SK-N-MC (cell line): Measurements from ENCODE around the gene N4BP3.

Experiments used
- DNase-seq: peaks from one replicate; pipeline ENCODE4 v3.0.0-alpha.2; 2011; ENCODE audit warnings: low read depth, low spot score
- H3K27ac ChIP-seq: fragments of 200-600 bp; sonication (generic); 2 replicates; pipeline ENCODE4 v1.5.1; 2016; ENCODE audit warnings: mixed run types
- H3K36me3 ChIP-seq: fragments of 200-600 bp; sonication (generic); 2 replicates; pipeline ENCODE4 v1.6.1; 2017; ENCODE audit warnings: antibody characterized with exemption, low read length, mixed read lengths; ENCODE audit not compliant: insufficient read depth
- H3K4me3 ChIP-seq: fragments of 200-600 bp; sonication (generic); 2 replicates; pipeline ENCODE4 v1.5.1; 2016
- H3K9ac ChIP-seq: fragments of 200-600 bp; sonication (generic); 2 replicates; pipeline ENCODE4 v1.8.0; 2017; ENCODE audit warnings: mixed run types, mixed read lengths; ENCODE audit not compliant: insufficient read length
- H3K9me3 ChIP-seq: fragments of 200-600 bp; sonication (generic); 2 replicates; pipeline ENCODE4 v1.6.1; 2017; ENCODE audit warnings: low read depth, mild to moderate bottlenecking, antibody characterized with exemption, low read length, moderate library complexity, mixed read lengths
- EZH2 ChIP-seq: fragments of 200-600 bp; sonication (generic); IDR thresholded peaks from one replicate; pipeline ENCODE4 v1.6.1; 2017; ENCODE audit warnings: antibody characterized with exemption
- FOXP2 ChIP-seq: optimal IDR thresholded peaks from 2 replicates; pipeline ENCODE3; 2011; ENCODE audit warnings: mild to moderate bottlenecking, moderate library complexity; ENCODE audit not compliant: insufficient read depth; ENCODE audit errors: extremely low read length, control extremely low read depth
- POLR2AphosphoS5 ChIP-seq: IDR thresholded peaks from 2 replicates; pipeline ENCODE4 v1.6.1; 2012; ENCODE audit warnings: mild to moderate bottlenecking, low read depth, low read length, borderline replicate concordance

The N4BP3 gene

GRCh38 chr5:178115814-178116142 is 2.4 kb downstream of the N4BP3 start:
- Histone ChIP-seq H3K36me3 (no peaks in the 10 kb centered on the region), H3K4me3 (no peak overlapping the region), H3K9me3 (no peaks in the 10 kb centered on the region), H3K9ac (no peak overlapping the region), H3K27ac (no peak overlapping the region)
- no peak for DNase-seq
- TF ChIP-seq FOXP2 (no peak), EZH2 (no peak), POLR2AphosphoS5 (no peak)

- Histone ChIP-seq H3K9me3 (no peaks in the 10 kb centered on the region), H3K4me3 (no peak overlapping the region), H3K27ac (no peak overlapping the region), H3K9ac (no peak overlapping the region), H3K36me3 (no peaks in the 10 kb centered on the region)
- TF ChIP-seq FOXP2: no peak
- no peak for DNase-seq
Observed at GRCh38 chr5:178116143-178116885, 3.0 kb downstream of the N4BP3 start.

- Histone ChIP-seq H3K36me3 (no peaks in the 10 kb centered on the region), H3K4me3 (no peak overlapping the region), H3K9ac (no peak overlapping the region), H3K9me3 (no peaks in the 10 kb centered on the region), H3K27ac (no peak overlapping the region)
- no peak for DNase-seq
- no peak for TF ChIP-seq FOXP2
- no peak for TF ChIP-seq EZH2
- TF ChIP-seq POLR2AphosphoS5: no peak
Observed at GRCh38 chr5:178117923-178118701, 4.8 kb downstream of the N4BP3 start.

GRCh38 chr5:178119915-178120606 is 6.7 kb downstream of the N4BP3 start:
- no peak overlapping the region for H3K4me3 ChIP-seq
- no peak for TF ChIP-seq EZH2
- TF ChIP-seq FOXP2: no peak
- no peak for TF ChIP-seq POLR2AphosphoS5
- H3K27ac ChIP-seq: no peak overlapping the region
- DNase-seq: no peak
- no peak overlapping the region for H3K9ac ChIP-seq
- no peaks in the 10 kb centered on the region for H3K36me3 ChIP-seq
- no peaks in the 10 kb centered on the region for H3K9me3 ChIP-seq

- TF ChIP-seq EZH2: no peak
- H3K9ac ChIP-seq: no peak overlapping the region
- H3K36me3 ChIP-seq: no peaks in the 10 kb centered on the region
- no peak for DNase-seq
- no peaks in the 10 kb centered on the region for H3K9me3 ChIP-seq
- no peak overlapping the region for H3K27ac ChIP-seq
- peak overlapping the region; percentile 51 for H3K4me3 ChIP-seq
Observed at GRCh38 chr5:178120607-178121357, 7.5 kb downstream of the N4BP3 start.

DNA sequence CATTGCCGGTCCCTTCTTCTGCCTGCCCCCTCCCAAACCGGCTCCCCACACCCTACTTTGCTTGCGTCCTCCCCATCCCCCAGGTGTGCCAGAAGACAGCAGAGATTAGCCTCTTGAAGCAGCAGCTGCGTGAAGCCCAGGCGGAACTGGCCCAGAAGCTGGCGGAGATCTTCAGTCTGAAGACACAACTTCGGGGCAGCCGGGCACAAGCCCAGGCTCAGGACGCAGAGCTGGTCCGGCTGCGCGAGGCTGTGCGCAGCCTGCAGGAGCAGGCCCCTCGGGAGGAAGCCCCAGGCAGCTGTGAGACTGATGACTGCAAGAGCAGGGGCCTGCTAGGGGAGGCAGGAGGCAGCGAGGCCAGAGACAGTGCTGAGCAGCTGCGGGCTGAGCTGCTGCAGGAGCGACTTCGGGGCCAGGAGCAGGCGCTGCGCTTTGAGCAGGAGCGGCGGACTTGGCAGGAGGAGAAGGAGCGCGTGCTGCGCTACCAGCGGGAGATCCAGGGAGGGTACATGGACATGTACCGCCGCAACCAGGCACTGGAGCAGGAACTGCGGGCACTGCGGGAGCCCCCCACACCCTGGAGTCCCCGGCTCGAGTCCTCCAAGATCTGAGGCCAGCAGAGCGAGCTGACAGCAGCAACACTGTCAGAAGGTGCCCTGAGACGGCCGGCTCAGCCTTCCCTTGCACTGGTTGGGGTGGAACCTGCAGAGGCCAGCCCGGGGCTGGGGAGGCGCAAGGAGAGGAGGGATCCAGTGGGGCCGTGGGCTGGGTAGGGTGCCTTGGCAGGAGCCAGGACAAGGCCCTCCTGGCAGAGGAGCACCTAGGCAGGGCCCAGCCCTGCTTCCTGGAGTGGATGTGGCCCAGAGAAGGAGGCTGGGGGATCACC is 8.3 kb downstream of the N4BP3 start:
- H3K36me3 ChIP-seq: no peaks in the 10 kb centered on the region
- no peak overlapping the region for H3K27ac ChIP-seq
- TF ChIP-seq FOXP2 (no peak), EZH2 (no peak), POLR2AphosphoS5 (no peak)
- no peaks in the 10 kb centered on the region for H3K9me3 ChIP-seq
- peak overlapping the region; percentile 51 for H3K4me3 ChIP-seq
- no peak for DNase-seq
- H3K9ac ChIP-seq: no peak overlapping the region

DNA sequence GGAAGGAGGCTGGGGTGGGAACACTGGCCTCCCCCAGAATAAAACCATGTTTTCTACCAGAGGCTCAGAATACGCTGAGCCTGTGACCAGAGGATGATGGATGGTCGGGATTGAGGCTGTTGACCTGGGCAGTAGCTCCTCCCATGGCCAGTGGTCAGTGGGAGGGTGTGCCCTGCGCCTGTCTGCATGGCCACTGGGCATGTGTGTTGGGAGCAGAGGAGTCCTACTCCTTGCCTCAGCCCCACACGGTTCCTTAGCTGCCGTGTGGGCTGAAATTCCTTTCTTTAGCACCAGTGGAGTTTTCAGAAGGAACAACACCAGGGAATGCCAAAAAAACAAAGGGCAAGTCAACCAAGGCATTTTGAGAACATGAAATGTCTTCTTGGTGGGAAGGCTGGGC is 9.0 kb downstream of the N4BP3 start:
- H3K9me3 ChIP-seq: no peaks in the 10 kb centered on the region
- no peak overlapping the region for H3K9ac ChIP-seq
- TF ChIP-seq FOXP2: no peak
- no peak for TF ChIP-seq EZH2
- no peaks in the 10 kb centered on the region for H3K36me3 ChIP-seq
- H3K27ac ChIP-seq: no peak overlapping the region
- DNase-seq: no peak
- H3K4me3 ChIP-seq: no peak overlapping the region
